Stimulated activated CD4-positive, alpha-beta T cell treated with anti-CD3 and anti-CD28 coated beads, Interleukin-4, amount 100 ng/mL, for 4 hours (primary cell): Measurements from ENCODE around the gene C10orf105.
A peak's percentile ranks its signal among the peaks of the same experiment; 100 is the strongest.

ENCODE experiments used
- DNase-seq, 2 experiments: peaks; one replicate each; pipeline ENCODE4 v3.0.0-alpha.2; 2020

Gene C10orf105, protein sequence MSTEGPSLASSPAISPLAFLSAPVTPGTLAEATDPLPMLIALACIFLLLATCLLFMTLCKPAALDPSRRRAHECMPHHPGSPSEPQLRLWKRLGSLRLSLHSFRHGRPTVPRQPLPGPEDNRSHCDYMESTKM

GRCh38 chr10:71719464-71720201 lies at the start of gene C10orf105:
Gene C10orf105, minus strand, starts transcription at chr10:71719778. Its CDS starts 3,441 bp downstream, at chr10:71716337.
- DNase-seq = no peak

DNA sequence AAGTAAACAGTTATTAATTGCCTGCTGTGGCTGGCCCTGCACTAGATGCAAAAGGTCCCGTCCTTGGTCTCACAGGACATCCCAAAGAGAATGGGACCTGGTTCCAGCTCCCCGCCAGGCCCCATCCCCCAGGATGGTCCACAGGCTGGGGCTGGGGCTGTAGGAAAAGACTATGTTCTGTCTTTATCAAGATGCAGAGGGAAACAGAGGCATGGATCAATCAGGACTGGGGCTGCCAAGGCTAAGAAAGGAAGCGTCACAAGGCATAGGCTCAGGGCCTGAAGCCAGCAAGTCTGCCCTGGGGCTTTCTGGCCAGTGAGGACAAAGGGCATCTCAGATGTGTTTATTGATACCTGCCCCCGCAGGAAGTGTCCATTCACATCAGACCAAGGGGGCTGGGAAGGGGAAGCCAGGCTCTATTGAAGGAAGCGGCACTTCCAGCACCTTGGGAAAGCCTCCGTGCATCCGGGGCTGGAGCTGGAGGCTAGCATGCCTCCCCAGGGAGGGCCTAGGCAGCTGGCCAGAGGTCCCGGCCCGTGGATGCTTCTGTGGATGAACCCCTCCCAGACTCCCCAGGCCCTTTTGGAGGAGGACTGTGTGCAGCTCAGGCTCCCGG lies 48.0 kb upstream of the C10orf105 start:
- no peak for DNase-seq

DNA sequence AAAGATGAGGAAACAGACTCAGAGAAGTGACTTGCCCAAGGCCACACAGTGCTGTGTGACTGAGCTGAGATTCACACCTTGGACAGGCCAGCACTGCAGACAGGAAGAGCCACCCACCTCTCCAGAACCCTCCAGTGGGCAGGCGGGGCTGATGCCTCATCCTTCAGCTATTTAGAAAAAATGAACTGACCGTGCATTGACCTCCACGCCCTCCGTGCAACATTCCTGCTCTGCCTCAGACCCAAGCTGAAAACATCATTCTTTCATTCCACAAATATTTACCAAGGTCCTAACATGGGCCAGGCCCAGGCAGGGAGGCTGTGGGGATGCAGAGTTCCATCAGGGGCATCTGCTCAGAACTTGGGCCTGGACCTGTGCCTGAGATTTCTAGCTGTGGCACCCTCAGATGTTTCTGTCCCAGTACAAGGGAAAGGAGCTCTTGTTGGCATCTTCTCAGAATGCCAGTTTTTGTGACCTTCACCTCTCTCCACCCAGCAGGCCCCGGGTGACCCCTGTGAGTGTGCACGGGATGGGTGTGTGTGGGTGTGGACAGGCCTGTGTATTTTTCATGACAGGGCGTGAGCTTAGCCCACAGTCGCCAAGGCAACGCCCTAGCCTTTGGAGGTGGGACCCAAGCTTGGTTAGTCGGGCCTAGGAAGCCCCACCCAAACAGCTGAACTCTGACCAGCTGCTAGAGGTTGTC lies 47.3 kb upstream of the C10orf105 start:
- DNase-seq = no peak

- DNase-seq = no peak
These were observed 46.5 kb upstream of the C10orf105 start for GRCh38 chr10:71765906-71766716.

- DNase-seq = no peak
These were observed 45.8 kb upstream of the C10orf105 start for GRCh38 chr10:71765176-71765904.

DNA sequence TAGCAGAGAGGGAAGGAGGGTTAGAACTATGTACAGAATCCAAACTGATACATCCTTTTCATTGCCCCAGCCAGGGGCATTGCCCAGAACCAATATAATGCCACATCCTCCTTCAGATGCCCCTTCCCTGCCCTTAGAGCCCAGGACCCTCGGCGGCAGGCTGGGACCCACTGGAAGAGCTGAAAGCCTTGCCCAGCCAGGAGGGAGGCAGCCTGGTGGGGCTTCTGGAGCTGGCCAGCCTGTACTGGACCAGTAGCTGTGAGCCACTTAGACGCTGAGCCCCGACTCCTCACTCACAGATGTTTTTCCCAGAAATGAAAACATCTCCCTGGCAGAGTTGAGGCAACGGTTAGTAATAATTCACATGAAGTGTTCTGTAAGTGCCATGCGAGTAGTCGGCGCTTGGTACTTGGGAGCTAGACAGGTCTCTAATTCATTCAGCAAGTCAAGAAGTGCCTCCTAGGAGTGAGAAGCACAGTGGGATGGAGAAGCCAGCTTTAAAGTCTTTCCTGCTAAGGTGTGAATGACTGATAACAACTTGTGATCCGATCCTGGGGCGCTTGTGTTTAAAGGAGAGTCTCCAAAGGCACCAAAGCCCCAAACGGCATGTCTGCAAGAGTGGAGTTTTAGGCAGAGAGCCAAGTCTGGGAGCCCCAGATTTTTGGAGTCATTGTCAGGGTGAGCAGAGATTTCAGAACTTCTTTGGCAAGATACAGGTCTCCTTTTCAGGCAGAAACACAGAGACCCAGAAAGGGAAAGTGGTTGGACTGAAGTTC lies 44.0 kb upstream of the C10orf105 start:
- DNase-seq = no peak

- DNase-seq = no peak
These were observed 42.7 kb upstream of the C10orf105 start for GRCh38 chr10:71762324-71762723.

- DNase-seq = no peak
These were observed 42.0 kb upstream of the C10orf105 start for GRCh38 chr10:71761541-71762113.

- peak in 1 of 2 experiments; percentile 79 for DNase-seq
These were observed 41.5 kb upstream of the C10orf105 start for GRCh38 chr10:71761105-71761511.

DNA sequence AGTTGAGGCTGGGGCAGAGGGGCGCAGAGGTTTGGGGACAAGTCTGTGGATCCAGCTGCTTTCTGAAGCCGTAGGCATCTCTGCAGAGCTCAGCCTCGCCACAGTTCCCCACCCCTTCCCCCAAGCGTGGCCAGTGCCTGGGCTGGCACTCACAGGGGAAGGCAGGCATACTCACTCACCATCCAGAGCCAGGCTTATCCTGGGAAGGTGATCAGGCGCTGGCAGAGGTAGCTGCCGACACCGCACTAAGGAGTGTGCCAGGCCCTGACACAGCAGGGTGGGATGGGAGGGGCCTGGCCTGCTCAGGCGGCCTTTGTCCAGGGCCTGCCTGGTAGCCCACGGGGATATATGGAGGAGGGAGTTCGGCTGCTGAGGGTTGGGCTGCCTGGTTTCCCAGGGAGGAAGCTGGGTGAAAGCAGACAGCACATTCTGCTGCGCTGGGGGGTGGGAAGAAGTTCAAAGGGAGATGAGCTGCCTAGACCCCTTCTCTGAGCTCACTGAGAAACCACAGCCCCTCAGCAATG lies 37.9 kb upstream of the C10orf105 start:
- no peak for DNase-seq

GRCh38 chr10:71756311-71757191 lies 37.0 kb upstream of the C10orf105 start:
- no peak for DNase-seq

DNA sequence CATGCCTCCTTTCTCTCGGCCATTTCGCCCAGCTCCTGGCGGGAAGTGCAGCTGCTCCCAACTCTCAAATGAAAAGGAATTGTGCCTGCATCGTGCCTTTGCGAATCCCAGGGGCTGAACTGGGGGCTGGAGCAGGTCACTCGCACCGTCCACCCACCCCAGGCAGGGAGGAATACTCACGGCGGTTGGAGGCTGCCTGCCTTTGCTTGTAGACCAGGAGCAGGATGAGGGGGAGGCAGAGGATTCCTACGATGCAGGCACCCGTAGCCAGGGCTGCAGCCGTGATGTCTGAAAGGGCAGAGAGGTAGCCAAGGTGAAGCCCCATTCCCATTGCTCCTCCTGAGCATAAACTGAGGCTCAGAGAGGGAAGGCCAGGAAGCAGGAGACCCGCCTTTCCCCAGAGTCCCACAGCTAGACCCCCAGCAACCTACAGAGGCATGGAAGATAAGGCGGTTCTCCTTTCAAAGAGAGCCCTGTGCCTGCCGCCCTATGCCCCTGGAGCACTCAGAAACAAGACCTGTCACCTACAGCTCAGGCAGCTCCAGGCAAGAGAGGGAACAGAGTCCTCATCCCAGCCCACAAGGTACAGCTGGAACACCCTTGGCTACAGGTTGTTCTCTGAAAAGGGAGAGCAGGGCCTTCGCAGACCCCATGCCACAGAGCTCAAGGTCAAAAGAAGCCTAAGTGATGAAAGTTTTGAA lies 35.8 kb upstream of the C10orf105 start:
- DNase-seq = no peak

DNA sequence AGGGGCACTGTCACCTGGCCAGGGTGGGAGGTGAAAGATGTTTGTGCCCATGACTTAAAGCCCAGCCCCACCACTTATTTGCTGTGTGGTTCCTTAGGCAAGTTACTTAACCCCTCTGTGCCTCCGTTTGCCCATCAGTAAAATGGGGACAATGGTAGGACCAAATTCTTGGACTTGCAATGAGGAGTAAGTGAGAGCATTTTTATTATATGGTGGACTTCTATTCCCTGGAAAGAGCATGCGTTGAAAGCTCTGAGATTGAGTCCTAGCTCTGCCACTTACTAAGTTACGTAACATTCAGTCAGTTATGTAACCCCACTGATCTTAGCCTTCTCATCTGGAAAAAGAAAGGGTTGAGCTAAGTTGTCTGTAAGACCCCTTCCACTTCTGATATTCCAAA lies 35.0 kb upstream of the C10orf105 start:
- no peak for DNase-seq

DNA sequence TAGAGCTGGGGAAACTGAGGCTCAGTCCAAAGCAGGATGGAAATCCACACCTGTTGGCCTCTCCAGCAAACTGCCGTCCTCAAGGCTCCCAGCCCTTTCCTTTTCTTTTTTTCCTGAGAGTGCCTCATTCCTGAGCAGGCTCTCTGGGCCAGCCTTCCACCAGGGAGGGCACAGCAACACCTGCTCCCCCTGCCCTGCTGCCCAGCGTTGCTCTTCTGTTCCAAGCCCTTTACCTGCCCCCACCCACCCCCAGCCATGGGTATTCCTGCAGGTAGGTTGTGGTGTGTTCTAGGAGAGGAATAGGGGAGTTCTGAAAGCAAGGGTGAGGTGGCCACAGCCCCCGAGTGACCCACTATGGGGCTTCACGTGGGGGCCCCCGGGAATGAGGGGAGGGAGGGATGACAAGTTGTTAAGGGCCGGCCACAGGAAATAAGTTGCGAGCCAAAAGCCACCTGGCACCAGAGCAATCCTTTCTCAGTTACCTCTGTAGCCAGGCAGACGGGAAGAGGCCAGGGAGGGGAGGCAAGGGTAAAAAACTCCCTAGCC lies 34.5 kb upstream of the C10orf105 start:
- DNase-seq = no peak

DNA sequence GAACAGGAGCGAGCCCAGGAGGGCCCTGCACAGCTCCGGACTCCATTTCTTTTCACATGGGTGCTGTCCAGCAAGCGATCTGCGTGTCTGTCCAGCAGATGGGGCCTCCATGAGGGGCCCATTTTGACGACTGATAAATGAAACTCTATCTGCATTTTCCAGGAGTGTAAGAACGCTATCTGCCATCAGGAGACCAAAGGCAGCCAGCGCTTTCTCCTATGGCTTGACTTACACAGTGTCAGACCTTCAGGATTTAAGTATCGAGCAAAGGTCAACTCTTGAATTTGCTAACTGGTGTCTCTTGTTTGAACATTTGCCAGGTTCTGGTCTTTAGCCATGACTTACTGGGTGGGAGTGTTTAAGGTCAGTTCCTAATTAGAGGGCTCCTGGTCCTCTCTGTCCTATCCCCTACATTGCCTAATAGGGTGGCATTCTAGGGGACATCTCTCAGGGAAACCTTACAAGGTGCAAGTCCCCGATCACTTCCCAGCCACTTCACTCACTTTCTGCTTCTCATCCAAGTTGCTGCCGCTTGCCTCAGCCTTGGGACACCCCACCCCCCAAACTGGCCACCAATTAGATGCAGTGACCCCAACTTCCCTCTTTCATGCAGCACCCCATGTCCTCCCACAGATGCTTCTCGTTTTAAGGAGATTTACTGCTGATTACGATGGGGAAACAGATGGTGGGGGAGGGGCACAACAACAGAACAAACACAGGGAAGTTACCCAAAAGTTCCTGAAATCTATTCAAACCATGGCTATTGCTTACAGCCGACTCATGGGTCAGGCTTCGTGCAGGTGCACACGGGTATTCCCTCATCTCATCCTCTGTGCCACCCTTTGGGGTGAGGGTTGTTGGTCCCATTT lies 33.7 kb upstream of the C10orf105 start:
- no peak for DNase-seq

- DNase-seq = no peak
These were observed 33.0 kb upstream of the C10orf105 start for GRCh38 chr10:71752391-71753090.
